ENCODE data around the gene PAQR6.
A peak's percentile ranks its signal among the peaks of the same experiment; 100 is the strongest.

The PAQR6 gene

DNA sequence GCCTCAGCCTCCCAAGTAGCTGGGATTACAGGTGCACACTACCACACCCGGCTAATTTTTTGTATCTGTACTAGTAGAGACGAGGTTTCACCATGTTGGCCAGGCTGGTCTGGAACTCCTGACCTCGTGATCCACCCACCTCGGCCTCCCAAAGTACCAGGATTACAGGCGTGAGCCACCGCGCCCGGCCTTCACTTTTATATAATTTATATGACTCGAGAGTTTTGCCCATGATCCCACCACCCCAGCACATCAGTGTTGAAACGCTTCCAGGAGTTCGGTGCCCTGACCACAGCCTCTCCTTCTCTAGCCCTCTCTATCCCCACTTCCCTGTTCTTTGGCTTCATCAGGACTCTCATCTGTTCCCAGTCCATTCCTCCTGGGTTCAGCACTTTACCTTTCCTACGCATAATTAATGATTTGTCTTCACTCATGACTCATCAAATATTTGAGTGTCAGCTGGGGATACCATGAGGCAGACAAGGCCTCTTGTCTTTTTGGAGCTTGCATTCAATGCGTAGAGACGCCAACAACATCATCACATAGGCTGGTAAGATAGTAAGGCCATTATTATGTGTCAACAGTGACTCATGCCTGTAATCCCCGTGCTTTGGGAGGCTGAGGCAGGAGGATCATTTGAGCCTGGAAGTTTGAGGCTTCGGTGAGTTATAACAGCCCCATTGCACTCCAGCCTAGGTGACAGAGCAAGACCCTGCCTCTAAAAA, 33.7 kb downstream of the PAQR6 start:
- H3K36me3 Mint-ChIP-seq = peaks cover 32% of the 10 kb centered on the region
- peak overlapping the region; percentile 86 for H3K4me3 Mint-ChIP-seq
- no peaks in the 10 kb centered on the region for H3K27me3 Mint-ChIP-seq
- H3K27ac Mint-ChIP-seq = peak overlapping the region; percentile 99
- DNase-seq = no peak
- H3K4me1 Mint-ChIP-seq = peaks cover 60% of the 10 kb centered on the region
- H3K9me3 Mint-ChIP-seq = peaks cover under 1% of the 10 kb centered on the region
- CTCF ChIA-PET = interaction anchor here (1.2 to 5.1 kb wide), 4 partner anchors 10 to 68 kb away, joined by 3 to 44 read pairs (median 5); no protein-coding TSS in a partner anchor

- H3K4me3 Mint-ChIP-seq = peak overlapping the region; percentile 86
- no peak for DNase-seq
- H3K4me1 Mint-ChIP-seq = peaks cover 58% of the 10 kb centered on the region
- no peaks in the 10 kb centered on the region for H3K27me3 Mint-ChIP-seq
- peak overlapping the region; percentile 99 for H3K27ac Mint-ChIP-seq
- H3K36me3 Mint-ChIP-seq = peaks cover 35% of the 10 kb centered on the region
- CTCF ChIA-PET = interaction anchor here (1.2 to 5.1 kb wide), 5 partner anchors 11 to 67 kb away, joined by 3 to 44 read pairs (median 6); no protein-coding TSS in a partner anchor
- no peaks in the 10 kb centered on the region for H3K9me3 Mint-ChIP-seq
Measured at GRCh38 chr1:156213644-156213966, 34.3 kb downstream of the PAQR6 start.

- H3K36me3 Mint-ChIP-seq = peaks cover 40% of the 10 kb centered on the region
- H3K27me3 Mint-ChIP-seq = no peaks in the 10 kb centered on the region
- H3K27ac Mint-ChIP-seq = peak within 1 kb of the TSS; percentile 99
- peak within 1 kb of the TSS; percentile 86 for H3K4me3 Mint-ChIP-seq
- DNase-seq = peak; percentile 99
- H3K9me3 Mint-ChIP-seq = no peaks in the 10 kb centered on the region
- CTCF ChIA-PET = interaction anchor here (1.2 to 5.1 kb wide), 5 partner anchors 11 to 19 kb away, joined by 3 to 44 read pairs (median 6); partner anchors contain the start of gene SLC25A44
- peaks cover 54% of the 10 kb centered on the region for H3K4me1 Mint-ChIP-seq
Measured at GRCh38 chr1:156212833-156213643, 34.8 kb downstream of the PAQR6 start, which contains the start of gene PMF1. PMF1 (plus strand) TSS chr1:156213007; CDS start chr1:156213016, 9 bp downstream.

DNA sequence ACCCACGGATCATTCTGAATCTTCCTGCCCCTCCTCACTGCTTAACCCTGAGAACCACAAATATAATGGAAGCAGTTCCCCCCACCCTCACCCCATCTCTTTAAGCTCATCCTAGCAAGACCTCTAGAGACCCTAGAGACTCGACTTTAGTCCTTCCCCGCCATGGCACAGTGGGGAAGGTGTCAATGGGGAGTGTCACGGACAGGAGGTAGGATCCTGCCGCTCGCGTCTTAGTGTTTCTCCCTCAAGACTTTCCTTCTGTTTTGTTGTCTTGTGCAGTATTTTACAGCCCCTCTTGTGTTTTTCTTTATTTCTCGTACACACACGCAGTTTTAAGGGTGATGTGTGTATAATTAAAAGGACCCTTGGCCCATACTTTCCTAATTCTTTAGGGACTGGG, 35.7 kb downstream of the PAQR6 start:
- no peak for DNase-seq
- H3K9me3 Mint-ChIP-seq = no peaks in the 10 kb centered on the region
- peak overlapping the region; percentile 86 for H3K4me3 Mint-ChIP-seq
- CTCF ChIA-PET = interaction anchor here (1.1 to 5.1 kb wide), 4 partner anchors 12 to 19 kb away, joined by 3 to 44 read pairs (median 7); partner anchors contain the start of gene SLC25A44
- H3K36me3 Mint-ChIP-seq = peaks cover 48% of the 10 kb centered on the region
- peak overlapping the region; percentile 99 for H3K27ac Mint-ChIP-seq
- peaks cover 45% of the 10 kb centered on the region for H3K4me1 Mint-ChIP-seq
- H3K27me3 Mint-ChIP-seq = no peaks in the 10 kb centered on the region

DNA sequence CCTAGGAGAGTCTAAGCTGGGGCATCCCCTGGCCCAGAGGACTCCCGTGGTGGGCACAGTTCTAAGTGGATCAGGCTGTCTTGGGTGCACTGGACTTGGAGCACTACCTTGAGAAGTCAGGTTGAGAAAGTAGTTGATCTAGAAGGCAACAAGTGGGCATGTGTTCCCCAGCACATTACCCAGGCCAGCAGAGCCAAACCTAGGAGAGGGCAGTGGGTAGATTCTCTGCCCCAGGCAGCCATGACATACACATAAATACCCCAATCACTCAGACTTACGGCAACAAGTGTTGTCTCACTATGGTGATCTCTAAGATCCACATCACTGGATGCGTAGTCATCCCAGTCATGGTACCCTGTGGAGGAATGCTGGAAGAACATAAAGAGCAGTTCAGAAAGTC, 36.6 kb downstream of the PAQR6 start:
- no peak for DNase-seq
- CTCF ChIA-PET = interaction anchor here (1.1 to 1.2 kb wide), 2 partner anchors 18 to 22 kb away, joined by 3 to 4 read pairs; partner anchors contain the start of gene SLC25A44
- Mint-ChIP-seq H3K36me3 (peaks cover 51% of the 10 kb centered on the region), H3K4me1 (peaks cover 40% of the 10 kb centered on the region), H3K4me3 (no peak overlapping the region), H3K27me3 (no peaks in the 10 kb centered on the region), H3K27ac (peak overlapping the region; percentile 8), H3K9me3 (no peaks in the 10 kb centered on the region)

- DNase-seq = no peak
- Mint-ChIP-seq H3K27ac (no peak overlapping the region), H3K4me1 (peaks cover 10% of the 10 kb centered on the region), H3K9me3 (no peaks in the 10 kb centered on the region), H3K27me3 (no peaks in the 10 kb centered on the region), H3K4me3 (no peak overlapping the region), H3K36me3 (peaks cover 45% of the 10 kb centered on the region)
- CTCF ChIA-PET = interaction anchor here (3.2 kb wide), 1 partner anchor 21 kb away, joined by 16 read pairs; no protein-coding TSS in a partner anchor
Measured at GRCh38 chr1:156204686-156205085, 43.2 kb downstream of the PAQR6 start.

DNA sequence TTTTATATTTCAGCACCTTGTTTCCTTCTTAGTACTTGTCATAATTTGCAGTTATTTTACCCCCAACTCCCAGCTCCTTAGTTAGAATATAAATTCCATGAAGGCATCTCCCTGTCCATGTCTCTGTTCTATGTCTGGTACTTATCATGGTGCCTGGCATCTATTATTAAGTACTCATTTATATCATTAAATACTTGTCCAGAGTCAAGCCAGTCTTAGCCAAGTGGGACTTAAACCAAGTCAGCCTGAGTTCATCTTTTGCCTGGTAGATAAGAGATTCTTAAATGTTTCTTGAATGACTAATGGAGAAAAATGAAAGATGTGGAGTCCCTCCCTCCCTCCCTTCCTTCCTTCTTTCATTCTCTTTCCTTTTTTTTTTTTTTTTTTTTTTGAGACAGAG, 44.5 kb downstream of the PAQR6 start:
- no peak for DNase-seq
- no peak overlapping the region for H3K4me3 Mint-ChIP-seq
- H3K27ac Mint-ChIP-seq = no peak overlapping the region
- peaks cover 43% of the 10 kb centered on the region for H3K36me3 Mint-ChIP-seq
- H3K4me1 Mint-ChIP-seq = peaks cover 23% of the 10 kb centered on the region
- CTCF ChIA-PET = interaction anchor here (3.2 kb wide), 1 partner anchor 23 kb away, joined by 16 read pairs; no protein-coding TSS in a partner anchor
- no peaks in the 10 kb centered on the region for H3K27me3 Mint-ChIP-seq
- H3K9me3 Mint-ChIP-seq = no peaks in the 10 kb centered on the region

- H3K36me3 Mint-ChIP-seq = peaks cover 32% of the 10 kb centered on the region
- no peaks in the 10 kb centered on the region for H3K27me3 Mint-ChIP-seq
- peaks cover 54% of the 10 kb centered on the region for H3K4me1 Mint-ChIP-seq
- H3K9me3 Mint-ChIP-seq = no peaks in the 10 kb centered on the region
- H3K27ac Mint-ChIP-seq = no peak overlapping the region
- CTCF ChIA-PET = interaction anchor here (1.1 to 2.1 kb wide), 5 partner anchors 13 to 25 kb away, joined by 3 to 9 read pairs (median 6); partner anchors contain the start of gene PMF1
- no peak for DNase-seq
- no peak overlapping the region for H3K4me3 Mint-ChIP-seq
Measured at GRCh38 chr1:156200044-156200443, 47.8 kb downstream of the PAQR6 start.

DNA sequence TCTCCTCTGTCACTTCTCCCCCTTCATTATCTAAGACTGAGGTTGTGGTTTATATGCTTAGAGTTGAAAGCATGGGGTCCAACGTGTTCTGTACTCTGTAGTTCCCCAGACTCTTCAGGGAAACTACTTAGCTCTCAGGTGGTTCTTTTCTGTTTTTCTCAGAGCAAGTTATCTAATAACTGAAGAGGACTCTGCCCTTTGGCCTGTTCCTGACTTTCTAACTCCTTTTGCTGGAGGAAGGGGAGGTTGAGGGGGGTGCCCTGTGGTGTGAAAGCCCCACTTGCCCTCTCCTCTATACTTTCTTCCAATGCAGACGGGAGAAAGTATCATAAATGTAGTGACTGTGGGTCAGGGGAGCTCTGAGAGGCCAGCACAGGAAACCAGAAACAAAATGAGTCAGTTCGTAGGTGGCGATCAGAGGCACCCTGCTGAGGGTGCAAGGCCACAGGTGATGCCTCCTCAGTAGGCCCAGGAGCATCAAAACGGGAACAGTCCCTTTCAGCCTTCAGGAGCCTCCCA, 49.0 kb downstream of the PAQR6 start:
- no peak for DNase-seq
- Mint-ChIP-seq H3K36me3 (peaks cover 33% of the 10 kb centered on the region), H3K27me3 (no peaks in the 10 kb centered on the region), H3K27ac (peak overlapping the region; percentile 80), H3K4me1 (peaks cover 66% of the 10 kb centered on the region), H3K4me3 (no peak overlapping the region), H3K9me3 (no peaks in the 10 kb centered on the region)
- CTCF ChIA-PET = interaction anchor here (0.8 to 3.7 kb wide), 8 partner anchors 14 to 57 kb away, joined by 3 to 21 read pairs (median 4); partner anchors contain the start of genes PMF1 and SEMA4A

DNA sequence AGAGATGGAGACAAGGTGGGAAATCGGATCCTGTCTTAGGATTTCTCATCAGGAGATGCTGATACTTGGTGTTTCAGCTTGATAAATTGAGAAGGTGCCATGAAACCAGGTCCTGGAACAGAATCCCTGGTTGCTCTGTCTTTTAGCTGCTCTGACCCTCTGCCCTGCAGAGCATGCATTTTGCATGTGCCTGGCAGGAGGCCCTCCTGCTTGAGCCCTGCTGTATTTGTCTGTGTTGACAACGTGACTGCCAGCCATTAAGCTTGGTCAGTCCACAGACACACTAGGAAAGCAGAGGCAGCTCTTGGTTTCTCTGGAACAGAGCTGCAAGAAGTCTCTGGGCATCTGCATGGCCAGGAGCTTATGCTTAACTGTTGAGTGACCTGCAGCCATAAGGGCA, 51.4 kb downstream of the PAQR6 start:
- peaks cover 36% of the 10 kb centered on the region for H3K36me3 Mint-ChIP-seq
- no peak for DNase-seq
- H3K27me3 Mint-ChIP-seq = no peaks in the 10 kb centered on the region
- H3K9me3 Mint-ChIP-seq = no peaks in the 10 kb centered on the region
- H3K4me3 Mint-ChIP-seq = no peak overlapping the region
- CTCF ChIA-PET = interaction anchor here (1.3 to 3.7 kb wide), 4 partner anchors 17 to 49 kb away, joined by 6 to 21 read pairs (median 13); partner anchors contain the start of genes PMF1 and SEMA4A
- peaks cover 85% of the 10 kb centered on the region for H3K4me1 Mint-ChIP-seq
- H3K27ac Mint-ChIP-seq = no peak overlapping the region

- H3K36me3 Mint-ChIP-seq = peaks cover 36% of the 10 kb centered on the region
- no peaks in the 10 kb centered on the region for H3K27me3 Mint-ChIP-seq
- peak overlapping the region; percentile 3 for H3K27ac Mint-ChIP-seq
- H3K9me3 Mint-ChIP-seq = no peaks in the 10 kb centered on the region
- H3K4me3 Mint-ChIP-seq = peak overlapping the region; percentile 55
- CTCF ChIA-PET = interaction anchor here (3.0 kb wide), 1 partner anchor 29 kb away, joined by 21 read pairs; no protein-coding TSS in a partner anchor
- DNase-seq = no peak
- H3K4me1 Mint-ChIP-seq = peaks cover 85% of the 10 kb centered on the region
Measured at GRCh38 chr1:156195853-156196252, 52.0 kb downstream of the PAQR6 start.

GRCh38 chr1:156194300-156194652, 53.6 kb downstream of the PAQR6 start:
- Mint-ChIP-seq H3K27me3 (no peaks in the 10 kb centered on the region), H3K27ac (peak overlapping the region; percentile 88), H3K9me3 (no peaks in the 10 kb centered on the region), H3K36me3 (peaks cover 25% of the 10 kb centered on the region), H3K4me1 (peaks cover 72% of the 10 kb centered on the region), H3K4me3 (peak overlapping the region; percentile 94)
- CTCF ChIA-PET = interaction anchor here (1.1 to 1.7 kb wide), 4 partner anchors 17 to 29 kb away, joined by 3 to 5 read pairs (median 4); partner anchors contain the start of gene PMF1
- no peak for DNase-seq

GRCh38 chr1:156193488-156194299, 54.2 kb downstream of the PAQR6 start, which contains the start of gene SLC25A44:
SLC25A44 (plus strand) TSS chr1:156194104; CDS start chr1:156199848, 5,744 bp downstream.
- peaks cover 66% of the 10 kb centered on the region for H3K4me1 Mint-ChIP-seq
- peak within 1 kb of the TSS; percentile 94 for H3K4me3 Mint-ChIP-seq
- CTCF ChIA-PET = interaction anchor here (0.7 to 1.7 kb wide), 6 partner anchors 15 to 180 kb away, joined by 3 to 5 read pairs (median 3); partner anchors contain the start of gene PMF1
- H3K27ac Mint-ChIP-seq = peak within 1 kb of the TSS; percentile 88
- H3K27me3 Mint-ChIP-seq = no peaks in the 10 kb centered on the region
- H3K36me3 Mint-ChIP-seq = peaks cover 19% of the 10 kb centered on the region
- peaks cover 3% of the 10 kb centered on the region for H3K9me3 Mint-ChIP-seq
- peak; percentile 98 for DNase-seq

Data from activated naive CD4-positive, alpha-beta T cell treated with anti-CD3 and anti-CD28 coated beads, Interleukin-2, amount 10 ng/mL, durations not matched to agents 7 days and 5 days (primary cell).